Lung (tissue), 12 donors: Measurements from ENCODE around the gene SCN5A. TPM values are rescaled to one million over a fixed set of nuclear protein-coding genes. Genes with fewer than 3 reads are reported as not detected.

ENCODE experiments used
- ATAC-seq: fragments of 200-7000 bp; cut with Tn5 transposase; one replicate; pipeline ENCODE4 v1.9.1; 2020; ENCODE audit warnings: moderate number of reproducible peaks; ENCODE audit not compliant: insufficient read depth, low FRiP score
- DNase-seq, 3 donors: peaks; one replicate each; pipeline ENCODE4 v3.0.0-alpha.2; 2013 to 2017
- H3K27ac ChIP-seq, 2 donors: one replicate each; pipeline ENCODE4 v1.5.1; 2013; ENCODE audit warnings: mild to moderate bottlenecking in 2 of 2, moderate library complexity in 2 of 2, control low read depth in 1 of 2, inconsistent platforms in 1 of 2, low read depth in 1 of 2, low read length in 1 of 2
- H3K27me3 ChIP-seq, 3 donors: one replicate each; pipeline ENCODE4 v1.5.1; 2013; ENCODE audit warnings: low read length in 2 of 3; ENCODE audit not compliant: control insufficient read depth in 3 of 3, insufficient read depth in 3 of 3
- H3K36me3 ChIP-seq, 4 donors: one replicate each; pipeline ENCODE4 v1.5.1; 2013; ENCODE audit warnings: low read length in 4 of 4, mild to moderate bottlenecking in 1 of 4, moderate library complexity in 1 of 4; ENCODE audit not compliant: control insufficient read depth in 4 of 4, insufficient read depth in 4 of 4
- H3K4me1 ChIP-seq, 5 donors: one replicate each; pipeline ENCODE4 v1.5.1; 2013; ENCODE audit warnings: low read length in 5 of 5, mild to moderate bottlenecking in 2 of 5, moderate library complexity in 1 of 5; ENCODE audit not compliant: control insufficient read depth in 5 of 5, insufficient read depth in 5 of 5
- H3K4me3 ChIP-seq: one replicate; pipeline ENCODE4 v1.5.1; 2013; ENCODE audit warnings: mild to moderate bottlenecking, control low read depth, moderate library complexity
- H3K9ac ChIP-seq, 2 donors: one replicate each; pipeline ENCODE4 v1.5.1; 2013; ENCODE audit warnings: low read length in 2 of 2, control low read depth in 1 of 2; ENCODE audit not compliant: insufficient read depth in 1 of 2
- H3K9me3 ChIP-seq, 4 donors: one replicate each; pipeline ENCODE4 v1.5.1; 2013; ENCODE audit warnings: low read length in 3 of 4, mild to moderate bottlenecking in 1 of 4, moderate library complexity in 1 of 4; ENCODE audit not compliant: control insufficient read depth in 4 of 4, insufficient read depth in 3 of 4
- CTCF ChIP-seq: IDR thresholded peaks from 2 replicates; pipeline ENCODE4 v1.5.1; 2012; ENCODE audit warnings: mild to moderate bottlenecking; ENCODE audit errors: control extremely low read depth, extremely low read depth
- WGBS, 2 donors: extraction: QIAGEN DNeasy Blood & Tissue Kit; methylation state at CpG; one replicate each; pipeline ENCODE4 v1.1.7; 2013; 5-methylcytosine and 5-hydroxymethylcytosine counted together
- polyA plus RNA-seq, 2 donors: library from polyadenylated mRNA; stranded (reverse); fragments of 200-250 nt; gene quantifications; one replicate each; pipeline ENCODE4 v1.2.1, GENCODE V29; 2013
- total RNA-seq, 2 donors: library from RNA; depleted of rRNA in 1 of 2; stranded (reverse); fragments of >200 nt in 1 of 2; gene quantifications; one replicate each; pipeline ENCODE4 v1.2.1, GENCODE V29; 2014 to 2021
- donor health status: control.
- donor health status: control.
- donor health status: Bipolar disorder and iron deficiency.
- donor health status: healthy.
- donor health status: DM: yes; HTN: yes; CAD: no.

The SCN5A gene
- total and polyA plus RNA-seq, 4 donors = 0.02 to 2.5 (median 0.37) TPM

GRCh38 chr3:38511546-38511945 lies 137.9 kb downstream of the SCN5A start:
- H3K4me3 ChIP-seq = no peak overlapping the region
- no peak overlapping the region for H3K27ac ChIP-seq
- no peaks in the 10 kb centered on the region for H3K9me3 ChIP-seq
- no peak for DNase-seq
- no peak overlapping the region for H3K9ac ChIP-seq
- no peaks in the 10 kb centered on the region for H3K27me3 ChIP-seq
- 79 to 92% methylated on average over 3 of the region's 3 CpGs for WGBS, 2 donors
- TF ChIP-seq CTCF = no peak
- no peaks in the 10 kb centered on the region for H3K4me1 ChIP-seq
- no peak for ATAC-seq
- peaks cover 6 to 30% (median 7%) of the 10 kb centered on the region in 4 donors for H3K36me3 ChIP-seq

- no peaks in the 10 kb centered on the region for H3K4me1 ChIP-seq
- no peak for TF ChIP-seq CTCF
- no peak overlapping the region for H3K27ac ChIP-seq
- H3K27me3 ChIP-seq = no peaks in the 10 kb centered on the region
- H3K36me3 ChIP-seq = peaks cover 5 to 33% (median 7%) of the 10 kb centered on the region in 4 donors
- ATAC-seq (no peak), DNase-seq (no peak)
- no peaks in the 10 kb centered on the region for H3K9me3 ChIP-seq
- H3K4me3 ChIP-seq = no peak overlapping the region
- no peak overlapping the region for H3K9ac ChIP-seq
Measured at GRCh38 chr3:38510631-38511030, 138.9 kb downstream of the SCN5A start.

- Histone ChIP-seq H3K27me3 (no peaks in the 10 kb centered on the region), H3K27ac (no peak overlapping the region), H3K9me3 (no peaks in the 10 kb centered on the region), H3K4me3 (no peak overlapping the region), H3K36me3 (peaks cover 3 to 36% (median 7%) of the 10 kb centered on the region in 4 donors), H3K4me1 (no peaks in the 10 kb centered on the region), H3K9ac (no peak overlapping the region)
- ATAC-seq (no peak), DNase-seq (no peak)
- 94 to 99% methylated on average over 2 of the region's 2 CpGs for WGBS, 2 donors
- TF ChIP-seq CTCF = no peak
Measured at GRCh38 chr3:38509732-38510131, 139.8 kb downstream of the SCN5A start.

GRCh38 chr3:38507120-38507519 lies 142.4 kb downstream of the SCN5A start:
- Histone ChIP-seq H3K36me3 (peaks cover 0 to 37% (median 11%) of the 10 kb centered on the region in 4 donors), H3K9me3 (no peaks in the 10 kb centered on the region), H3K4me3 (no peak overlapping the region), H3K27me3 (no peaks in the 10 kb centered on the region), H3K27ac (no peak overlapping the region), H3K9ac (no peak overlapping the region), H3K4me1 (no peaks in the 10 kb centered on the region)
- DNase-seq (no peak), ATAC-seq (no peak)
- 62 to 82% methylated on average over 2 of the region's 2 CpGs for whole genome bisulfite sequencing, 2 donors
- TF ChIP-seq CTCF = no peak
